ENCODE data around the gene PNPLA1. TPM values are rescaled to one million over a fixed set of nuclear protein-coding genes. Genes with fewer than 3 reads are reported as not detected.

The PNPLA1 gene
- total RNA-seq, 1 donor from 2014 or later: not detected

- TF ChIP-seq CTCF (IDR thresholded peaks at IDR 0.05; ENCODE audit: insufficient read depth, low read length, poor library complexity, severe bottlenecking): no peak
- Histone ChIP-seq H3K36me3 (ENCODE audit: control insufficient read depth, insufficient read depth, low read length) (no peaks in the 10 kb centered on the region), H3K4me3 (ENCODE audit: low read depth, low read length) (no peak overlapping the region), H3K27me3 (ENCODE audit: control insufficient read depth, insufficient read depth, low read length) (peaks cover 7% of the 10 kb centered on the region)
- no peak for DNase-seq (ENCODE audit: low read depth)
Measured at GRCh38 chr6:36319821-36320220, 50.0 kb downstream of the PNPLA1 start.

- no peak for TF ChIP-seq CTCF (IDR thresholded peaks at IDR 0.05; ENCODE audit: insufficient read depth, low read length, poor library complexity, severe bottlenecking)
- H3K27me3 ChIP-seq (ENCODE audit: control insufficient read depth, insufficient read depth, low read length): peaks cover 7% of the 10 kb centered on the region
- no peaks in the 10 kb centered on the region for H3K36me3 ChIP-seq (ENCODE audit: control insufficient read depth, insufficient read depth, low read length)
- H3K4me3 ChIP-seq (ENCODE audit: low read depth, low read length): no peak overlapping the region
- no peak for DNase-seq (ENCODE audit: low read depth)
Measured at GRCh38 chr6:36320475-36320874, 50.6 kb downstream of the PNPLA1 start.

GRCh38 chr6:36322591-36322990 is 52.7 kb downstream of the PNPLA1 start:
- Histone ChIP-seq H3K4me3 (ENCODE audit: low read depth, low read length) (no peak overlapping the region), H3K36me3 (ENCODE audit: control insufficient read depth, insufficient read depth, low read length) (no peaks in the 10 kb centered on the region), H3K27me3 (ENCODE audit: control insufficient read depth, insufficient read depth, low read length) (peaks cover 8% of the 10 kb centered on the region)
- no peak for DNase-seq (ENCODE audit: low read depth)
- TF ChIP-seq CTCF (IDR thresholded peaks at IDR 0.05; ENCODE audit: insufficient read depth, low read length, poor library complexity, severe bottlenecking): no peak

- DNase-seq (ENCODE audit: low read depth): no peak
- H3K4me3 ChIP-seq (ENCODE audit: low read depth, low read length): no peak overlapping the region
- TF ChIP-seq CTCF (IDR thresholded peaks at IDR 0.05; ENCODE audit: insufficient read depth, low read length, poor library complexity, severe bottlenecking): no peak
- H3K27me3 ChIP-seq (ENCODE audit: control insufficient read depth, insufficient read depth, low read length): peaks cover 8% of the 10 kb centered on the region
- H3K36me3 ChIP-seq (ENCODE audit: control insufficient read depth, insufficient read depth, low read length): no peaks in the 10 kb centered on the region
Measured at GRCh38 chr6:36323062-36323461, 53.2 kb downstream of the PNPLA1 start.

GRCh38 chr6:36324191-36324590 is 54.3 kb downstream of the PNPLA1 start:
- no peak for DNase-seq (ENCODE audit: low read depth)
- Histone ChIP-seq H3K36me3 (ENCODE audit: control insufficient read depth, insufficient read depth, low read length) (no peaks in the 10 kb centered on the region), H3K4me3 (ENCODE audit: low read depth, low read length) (no peak overlapping the region), H3K27me3 (ENCODE audit: control insufficient read depth, insufficient read depth, low read length) (peaks cover 11% of the 10 kb centered on the region)
- TF ChIP-seq CTCF (IDR thresholded peaks at IDR 0.05; ENCODE audit: insufficient read depth, low read length, poor library complexity, severe bottlenecking): no peak

GRCh38 chr6:36324715-36325114 is 54.9 kb downstream of the PNPLA1 start:
- Histone ChIP-seq H3K36me3 (ENCODE audit: control insufficient read depth, insufficient read depth, low read length) (no peaks in the 10 kb centered on the region), H3K27me3 (ENCODE audit: control insufficient read depth, insufficient read depth, low read length) (peaks cover 12% of the 10 kb centered on the region)
- no peak for DNase-seq (ENCODE audit: low read depth)

More at GRCh38 chr6:36324715-36325114, 54.9 kb downstream of the PNPLA1 start:
- no peak overlapping the region for H3K4me3 ChIP-seq (ENCODE audit: low read depth, low read length)
- TF ChIP-seq CTCF (IDR thresholded peaks at IDR 0.05; ENCODE audit: insufficient read depth, low read length, poor library complexity, severe bottlenecking): no peak

Measured in kidney epithelial cell (primary cell).